Astrocyte of the spinal cord (primary cell): ENCODE data around the gene DVL3.

Experiments
- DNase-seq: peaks from one replicate; pipeline ENCODE4 v3.0.0; 2011; ENCODE audit warnings: low read depth, low spot score
- H3K4me3 ChIP-seq: 2 replicates; pipeline ENCODE4 v1.5.1; 2011; ENCODE audit warnings: low read depth, mild to moderate bottlenecking, low read length, moderate library complexity
- CTCF ChIP-seq: IDR thresholded peaks from 2 replicates; pipeline ENCODE4 v1.5.1; 2012; ENCODE audit warnings: low read depth, mild to moderate bottlenecking, low read length, inconsistent platforms
- in situ Hi-C: cut with HindIII; loops from 2 replicates; pipeline ENCODE4 v1.10.0; 2017; ENCODE audit warnings: low sequenced_read_pairs

Gene DVL3

DNA sequence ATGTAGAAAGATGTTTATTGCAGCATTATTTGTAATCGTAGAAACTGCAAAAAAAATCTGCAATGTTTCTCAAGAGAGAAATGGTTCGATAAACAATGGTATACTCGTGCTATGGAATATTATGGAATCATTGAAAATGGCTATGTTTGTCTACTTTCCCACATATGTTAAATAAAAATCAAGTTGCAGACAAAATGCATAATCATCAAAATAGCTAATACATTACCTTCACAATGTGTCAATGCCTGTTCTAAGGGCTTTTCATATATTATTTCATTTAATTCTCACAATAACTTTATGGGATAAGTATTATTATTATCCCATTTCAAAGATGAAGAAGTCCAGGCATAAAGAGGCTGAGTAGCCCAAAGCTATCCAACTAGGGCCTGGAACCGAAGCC, 22.2 kb upstream of the DVL3 start:
- no peak overlapping the region for H3K4me3 ChIP-seq
- no peak for TF ChIP-seq CTCF
- no peak for DNase-seq
- in situ Hi-C loops = no loop called here

DNA sequence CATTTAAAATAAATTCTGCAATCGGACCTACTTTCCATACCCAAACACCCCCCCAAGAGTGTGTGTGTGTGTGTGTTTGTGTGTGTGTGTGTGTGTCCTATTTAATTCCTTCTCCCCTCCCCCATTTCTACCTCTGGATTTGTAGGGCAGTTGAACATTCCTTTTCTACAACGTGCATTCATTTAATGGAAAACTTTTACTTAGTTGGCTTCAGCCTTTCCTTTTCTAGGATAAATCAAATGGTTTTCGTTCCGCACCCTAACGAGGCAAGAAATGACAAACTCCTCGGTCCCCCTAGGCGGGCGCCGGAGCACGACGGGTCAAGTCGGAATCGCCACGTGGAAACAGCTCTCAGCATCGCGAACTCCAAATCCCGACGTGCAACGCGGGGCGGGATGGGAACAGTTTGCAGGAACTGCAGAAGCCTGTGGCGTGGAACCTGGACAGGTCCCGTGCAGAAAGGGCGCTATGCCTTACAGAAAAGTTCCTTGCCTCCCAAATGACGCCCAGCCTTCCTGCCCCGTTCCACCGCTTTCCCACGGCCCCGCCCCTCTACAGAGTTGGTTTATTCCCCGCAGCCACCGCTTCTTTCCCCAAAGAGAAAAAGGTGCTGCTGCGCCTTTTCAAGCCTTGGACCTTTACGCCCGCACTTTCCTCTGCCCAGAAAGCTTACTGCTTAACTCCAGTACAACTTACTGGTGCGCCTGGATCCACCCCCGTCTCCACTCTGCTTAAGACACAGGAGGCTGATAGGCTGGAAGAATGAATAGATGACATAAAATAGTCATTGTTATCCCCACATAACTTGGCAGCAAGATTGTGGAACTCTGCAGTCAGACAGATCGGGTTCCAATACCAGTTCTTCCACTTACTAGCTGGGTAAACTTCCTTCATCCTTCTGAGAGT, 21.1 kb upstream of the DVL3 start:
- peak; percentile 73 for DNase-seq
- in situ Hi-C loops = no loop called here
- TF ChIP-seq CTCF = no peak
- peak overlapping the region; percentile 96 for H3K4me3 ChIP-seq

GRCh38 chr3:184134746-184135148, 20.4 kb upstream of the DVL3 start:
- in situ Hi-C loops = no loop called here
- peak overlapping the region; percentile 96 for H3K4me3 ChIP-seq
- DNase-seq = no peak
- no peak for TF ChIP-seq CTCF

DNA sequence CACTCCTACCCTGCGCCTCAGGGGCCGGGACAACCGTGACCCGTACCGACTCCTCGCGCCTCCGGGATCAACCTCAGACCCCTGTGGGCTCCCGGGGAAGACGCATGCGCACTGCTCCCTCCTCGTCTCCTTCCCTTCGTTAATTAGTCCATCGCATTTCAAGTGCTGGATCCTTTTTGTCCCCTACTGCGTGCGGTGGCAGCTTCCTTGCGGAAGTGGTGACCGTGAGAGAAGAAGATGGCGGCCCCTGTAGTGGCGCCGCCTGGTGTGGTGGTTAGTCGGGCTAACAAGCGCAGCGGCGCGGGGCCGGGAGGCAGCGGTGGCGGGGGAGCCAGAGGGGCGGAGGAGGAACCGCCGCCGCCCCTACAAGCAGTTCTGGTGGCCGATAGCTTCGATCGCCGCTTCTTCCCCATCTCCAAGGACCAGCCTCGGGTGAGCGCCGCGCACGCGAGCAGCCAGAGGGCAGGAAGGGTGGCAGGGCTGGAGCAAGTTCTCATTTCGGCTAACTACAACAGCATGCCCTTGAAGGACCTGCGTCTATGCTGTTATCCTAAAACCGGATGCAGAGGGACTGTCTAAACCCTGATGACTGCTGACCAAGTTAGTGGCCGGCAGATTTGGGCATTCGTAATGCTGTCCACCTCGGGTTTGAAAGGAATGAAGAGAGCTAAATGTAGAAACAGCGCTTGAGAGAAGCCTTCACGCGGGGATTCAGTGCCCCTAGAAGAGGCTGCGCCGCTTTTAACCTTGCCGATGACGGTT, 19.8 kb upstream of the DVL3 start, which contains the start of gene EIF2B5:
TSS of gene EIF2B5 (plus strand) at position 210 of the 762 bp plus-strand sequence. CDS start at position 238, 28 bp downstream.
- peak; percentile 90 for DNase-seq
- H3K4me3 ChIP-seq = peak within 1 kb of the TSS; percentile 96
- in situ Hi-C loops = no loop called here
- TF ChIP-seq CTCF = peak; percentile 40

DNA sequence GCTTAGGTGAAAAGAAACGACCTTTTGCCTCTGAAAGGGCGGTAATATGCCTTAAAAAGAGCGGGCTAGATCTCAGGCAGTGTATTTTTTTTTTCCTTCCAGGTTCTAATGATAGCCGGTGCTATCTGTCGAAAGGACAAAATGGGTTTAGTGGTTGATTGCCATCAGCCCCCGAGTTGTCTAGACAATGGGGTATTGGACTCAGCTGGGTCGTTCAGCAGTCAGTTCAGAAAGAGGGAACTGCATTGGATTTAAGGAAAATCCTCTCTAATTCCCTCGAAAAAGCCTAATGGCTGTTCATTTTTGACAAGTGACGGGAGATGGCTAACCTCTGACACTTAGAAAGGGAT, 19.3 kb upstream of the DVL3 start:
- in situ Hi-C loops = no loop called here
- no peak for TF ChIP-seq CTCF
- DNase-seq = no peak
- peak overlapping the region; percentile 96 for H3K4me3 ChIP-seq

- TF ChIP-seq CTCF = no peak
- in situ Hi-C loops = no loop called here
- DNase-seq = no peak
- no peak overlapping the region for H3K4me3 ChIP-seq
Measured at GRCh38 chr3:184140436-184140835, 14.7 kb upstream of the DVL3 start.
